Nephron (organoid): ENCODE data around the gene PDCD10.
A peak's percentile ranks its signal among the peaks of the same experiment; 100 is the strongest.

Experiments used
- H3K27ac Mint-ChIP-seq, 3 experiments: 2 replicates each; pipeline ENCODE4 v1.8.0; 2020; ENCODE audit warnings: mixed read lengths in 3 of 3, mild to moderate bottlenecking in 2 of 3, moderate library complexity in 1 of 3
- H3K27me3 Mint-ChIP-seq: 2 replicates; pipeline ENCODE4 v1.8.0; 2021; ENCODE audit warnings: low read depth, mild to moderate bottlenecking, moderate library complexity, mixed read lengths
- H3K36me3 Mint-ChIP-seq: 2 replicates; pipeline ENCODE4 v1.8.0; 2020; ENCODE audit warnings: low read depth, mixed read lengths
- H3K4me1 Mint-ChIP-seq: 2 replicates; pipeline ENCODE4 v1.8.0; 2020; ENCODE audit warnings: mixed read lengths
- H3K4me3 Mint-ChIP-seq, 3 experiments: 2 replicates each; pipeline ENCODE4 v1.8.0; 2020; ENCODE audit warnings: mild to moderate bottlenecking in 3 of 3, mixed read lengths in 3 of 3, moderate library complexity in 2 of 3
- H3K9me3 Mint-ChIP-seq: 2 replicates; pipeline ENCODE4 v1.8.0; 2020; ENCODE audit warnings: mixed read lengths
- TF ChIP-seq, protein P1 (sequence below), 3 experiments: fragments of 200-600 bp; sonication (generic); IDR thresholded peaks; one replicate each; pipeline ENCODE4 v1.5.0; 2021; ENCODE audit warnings: antibody characterized with exemption in 3 of 3; ENCODE audit not compliant: unreplicated experiment in 3 of 3

The PDCD10 gene

DNA sequence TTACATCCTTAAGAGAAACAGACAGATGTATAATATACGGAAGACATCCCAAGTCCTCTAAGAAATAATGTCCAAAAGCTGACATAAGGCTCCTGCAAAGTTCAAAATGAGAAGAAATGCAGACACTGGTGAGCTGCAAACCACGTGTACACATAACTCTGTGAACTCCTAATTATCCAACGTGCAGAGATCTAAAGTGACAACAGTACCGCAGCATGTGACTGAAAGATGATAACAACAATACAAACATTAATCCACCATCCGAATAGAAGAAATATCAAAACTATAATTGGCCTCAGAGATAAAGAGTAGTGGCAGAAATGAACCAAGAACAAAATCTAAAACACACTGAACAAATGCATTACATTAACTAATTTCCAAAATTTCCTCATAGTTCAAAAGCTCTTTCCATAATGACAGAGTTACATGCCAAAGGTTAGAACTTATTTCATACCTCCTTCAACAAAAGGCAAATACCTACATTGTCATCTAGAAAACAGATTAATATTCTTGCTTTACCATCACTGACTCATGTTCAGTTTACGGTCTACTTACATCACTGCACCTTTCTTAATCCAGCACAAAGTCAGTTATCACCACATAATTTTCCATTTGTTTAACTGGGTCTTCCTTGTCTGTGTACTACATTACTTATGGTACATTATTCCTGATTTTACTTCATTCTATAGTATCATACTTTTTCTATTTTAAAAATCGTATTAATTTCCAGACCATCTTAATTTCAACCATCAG is 2.2 kb downstream of the PDCD10 start:
- H3K27me3 Mint-ChIP-seq: peaks cover 10% of the 10 kb centered on the region
- TF ChIP-seq, protein P1, sequence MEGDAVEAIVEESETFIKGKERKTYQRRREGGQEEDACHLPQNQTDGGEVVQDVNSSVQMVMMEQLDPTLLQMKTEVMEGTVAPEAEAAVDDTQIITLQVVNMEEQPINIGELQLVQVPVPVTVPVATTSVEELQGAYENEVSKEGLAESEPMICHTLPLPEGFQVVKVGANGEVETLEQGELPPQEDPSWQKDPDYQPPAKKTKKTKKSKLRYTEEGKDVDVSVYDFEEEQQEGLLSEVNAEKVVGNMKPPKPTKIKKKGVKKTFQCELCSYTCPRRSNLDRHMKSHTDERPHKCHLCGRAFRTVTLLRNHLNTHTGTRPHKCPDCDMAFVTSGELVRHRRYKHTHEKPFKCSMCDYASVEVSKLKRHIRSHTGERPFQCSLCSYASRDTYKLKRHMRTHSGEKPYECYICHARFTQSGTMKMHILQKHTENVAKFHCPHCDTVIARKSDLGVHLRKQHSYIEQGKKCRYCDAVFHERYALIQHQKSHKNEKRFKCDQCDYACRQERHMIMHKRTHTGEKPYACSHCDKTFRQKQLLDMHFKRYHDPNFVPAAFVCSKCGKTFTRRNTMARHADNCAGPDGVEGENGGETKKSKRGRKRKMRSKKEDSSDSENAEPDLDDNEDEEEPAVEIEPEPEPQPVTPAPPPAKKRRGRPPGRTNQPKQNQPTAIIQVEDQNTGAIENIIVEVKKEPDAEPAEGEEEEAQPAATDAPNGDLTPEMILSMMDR (IDR thresholded peaks at IDR 0.05; ENCODE audit: unreplicated experiment in 3 of 3): no peak
- no peaks in the 10 kb centered on the region for H3K36me3 Mint-ChIP-seq
- peaks cover 36% of the 10 kb centered on the region for H3K4me1 Mint-ChIP-seq
- no peaks in the 10 kb centered on the region for H3K9me3 Mint-ChIP-seq
- peak overlapping the region; percentile 37 to 71 (median 43) for H3K4me3 Mint-ChIP-seq
- no peak overlapping the region for H3K27ac Mint-ChIP-seq

DNA sequence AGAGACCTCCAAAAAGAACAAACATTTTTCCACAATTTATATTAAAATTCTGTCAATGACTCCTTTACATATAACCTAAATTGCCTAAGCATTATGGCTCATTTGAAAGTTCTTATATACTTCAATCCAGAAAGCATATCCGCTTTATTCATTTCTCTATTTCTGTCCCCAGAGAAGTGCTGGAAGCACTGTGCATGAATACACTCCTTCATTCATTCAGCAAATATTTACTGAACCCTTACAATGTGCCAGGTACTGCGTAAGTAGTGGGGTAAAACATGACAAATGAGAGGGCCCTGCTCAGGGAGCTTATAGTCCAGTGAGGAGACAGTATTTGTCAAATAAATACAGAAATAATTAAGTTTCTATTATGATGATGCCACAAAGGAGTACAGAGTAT is 3.3 kb downstream of the PDCD10 start:
- Mint-ChIP-seq H3K27me3 (peaks cover 4% of the 10 kb centered on the region), H3K4me3 (peak overlapping the region; percentile 44 to 77 (median 71)), H3K36me3 (no peaks in the 10 kb centered on the region), H3K9me3 (no peaks in the 10 kb centered on the region), H3K4me1 (peaks cover 30% of the 10 kb centered on the region), H3K27ac (no peak overlapping the region)
- TF ChIP-seq, protein P1 (IDR thresholded peaks at IDR 0.05; ENCODE audit: unreplicated experiment in 3 of 3): no peak

DNA sequence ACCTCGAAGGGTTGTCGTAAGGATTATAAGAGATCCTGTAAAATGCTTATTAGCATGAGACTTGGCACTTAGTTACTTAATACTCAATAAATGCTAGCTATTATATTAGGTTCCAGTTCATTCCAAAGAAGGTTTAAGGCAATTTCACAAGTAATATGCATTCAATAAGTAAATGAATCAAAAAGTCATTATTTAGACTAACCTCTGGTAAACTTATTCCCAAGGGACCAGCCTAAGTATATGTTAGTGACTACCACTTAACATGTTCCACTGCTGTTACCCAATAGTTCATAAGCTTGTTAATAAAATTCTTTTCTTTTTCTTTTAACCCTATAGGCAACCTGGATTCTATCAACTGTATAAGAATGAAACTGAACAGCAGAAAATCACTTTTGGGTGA is 5.1 kb downstream of the PDCD10 start:
- Mint-ChIP-seq H3K27ac (no peak overlapping the region), H3K36me3 (no peaks in the 10 kb centered on the region), H3K9me3 (no peaks in the 10 kb centered on the region), H3K4me1 (peaks cover 30% of the 10 kb centered on the region), H3K27me3 (no peaks in the 10 kb centered on the region), H3K4me3 (no peak overlapping the region)
- TF ChIP-seq, protein P1 (IDR thresholded peaks at IDR 0.05; ENCODE audit: unreplicated experiment in 3 of 3): no peak

DNA sequence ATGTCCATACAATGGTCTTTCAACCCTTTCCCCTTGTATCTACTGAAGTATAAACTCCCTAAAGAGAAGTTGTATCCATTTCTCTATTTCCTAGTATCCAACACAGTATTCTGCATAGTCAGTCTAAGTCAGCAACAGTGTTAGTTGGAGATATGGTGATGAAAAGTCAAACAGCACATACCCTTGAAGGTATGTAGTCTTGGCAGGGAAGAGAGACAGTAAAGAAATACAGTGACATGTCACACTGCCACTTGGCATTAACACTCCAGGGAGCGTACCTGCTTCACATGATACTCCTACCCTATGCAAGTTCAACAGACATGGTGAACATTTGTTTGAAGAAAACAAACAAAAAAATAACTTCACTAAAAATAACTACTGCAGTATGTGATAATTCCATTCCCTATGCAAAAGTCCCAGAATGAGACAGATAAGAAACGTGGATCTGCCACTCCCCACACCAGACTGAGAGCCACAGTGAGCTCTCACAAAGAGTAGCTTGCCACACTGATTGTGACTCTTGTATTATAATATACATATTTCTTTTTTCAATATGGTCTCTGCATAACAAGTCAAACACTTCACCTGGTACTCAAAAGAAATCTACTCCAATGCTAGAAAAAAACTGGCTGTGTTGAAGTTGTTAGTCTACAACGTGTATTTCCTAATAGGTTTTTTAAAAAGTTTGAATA is 5.9 kb downstream of the PDCD10 start:
- no peaks in the 10 kb centered on the region for H3K27me3 Mint-ChIP-seq

DNA sequence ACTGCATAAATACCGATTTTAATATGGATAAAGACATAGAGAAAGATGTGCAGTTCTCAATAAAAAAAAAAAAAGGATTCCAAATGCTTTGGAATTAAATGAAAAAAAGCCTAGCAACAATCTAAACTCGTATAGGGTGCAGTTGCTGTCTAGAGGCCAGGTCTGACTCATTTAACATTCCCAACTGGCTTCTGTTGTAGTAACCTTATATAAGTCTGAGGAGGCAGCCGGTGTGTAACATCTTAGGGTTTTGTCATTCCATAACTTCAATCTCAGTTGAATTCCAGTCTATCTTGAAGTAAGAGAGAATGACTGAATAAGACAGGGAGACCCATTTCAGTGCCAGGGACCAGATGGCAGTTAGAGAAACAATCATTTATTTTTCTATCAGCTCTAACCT is 6.5 kb downstream of the PDCD10 start:
- Mint-ChIP-seq H3K4me1 (peaks cover 30% of the 10 kb centered on the region), H3K36me3 (peaks cover under 1% of the 10 kb centered on the region)

More for the DNA sequence above, 5.9 kb downstream of the PDCD10 start:
- TF ChIP-seq, protein P1 (IDR thresholded peaks at IDR 0.05; ENCODE audit: unreplicated experiment in 3 of 3): no peak
- H3K4me3 Mint-ChIP-seq: no peak overlapping the region
- no peaks in the 10 kb centered on the region for H3K9me3 Mint-ChIP-seq
- H3K4me1 Mint-ChIP-seq: peaks cover 30% of the 10 kb centered on the region
- no peak overlapping the region for H3K27ac Mint-ChIP-seq
- no peaks in the 10 kb centered on the region for H3K36me3 Mint-ChIP-seq

More for the DNA sequence above, 6.5 kb downstream of the PDCD10 start:
- Mint-ChIP-seq H3K4me3 (no peak overlapping the region), H3K27ac (no peak overlapping the region), H3K27me3 (no peaks in the 10 kb centered on the region), H3K9me3 (no peaks in the 10 kb centered on the region)
- TF ChIP-seq, protein P1 (IDR thresholded peaks at IDR 0.05; ENCODE audit: unreplicated experiment in 3 of 3): no peak
